Thymus (tissue), 11 donors: Measurements from ENCODE around the gene ZNF276. TPM values are rescaled to one million over a fixed set of nuclear protein-coding genes. Genes with fewer than 3 reads are reported as not detected.

Source experiments
- DNase-seq, 9 donors: peaks; one replicate each; pipeline ENCODE4 v3.0.0-alpha.2; 2013; ENCODE audit warnings: low spot score in 9 of 9, low read depth in 6 of 9, missing footprints in 1 of 9
- H3K27ac ChIP-seq, 2 donors: one replicate each; pipeline ENCODE4 v1.5.1; 2013; ENCODE audit warnings: control low read depth in 1 of 2, low read depth in 1 of 2, low read length in 1 of 2, mild to moderate bottlenecking in 1 of 2, moderate library complexity in 1 of 2
- H3K27me3 ChIP-seq, 2 donors: one replicate each; pipeline ENCODE4 v1.5.1; 2013; ENCODE audit warnings: low read length in 1 of 2; ENCODE audit not compliant: control insufficient read depth in 2 of 2, insufficient read depth in 1 of 2
- H3K36me3 ChIP-seq, 2 donors: one replicate each; pipeline ENCODE4 v1.5.1; 2013; ENCODE audit warnings: low read length in 1 of 2, mild to moderate bottlenecking in 1 of 2, moderate library complexity in 1 of 2; ENCODE audit not compliant: control insufficient read depth in 2 of 2, insufficient read depth in 2 of 2
- H3K4me1 ChIP-seq, 2 donors: one replicate each; pipeline ENCODE4 v1.5.1; 2013; ENCODE audit warnings: low read length in 2 of 2; ENCODE audit not compliant: control insufficient read depth in 2 of 2, insufficient read depth in 2 of 2
- H3K4me3 ChIP-seq, 2 donors: one replicate each; pipeline ENCODE4 v1.5.1; 2013; ENCODE audit warnings: low read length in 2 of 2, control low read depth in 1 of 2, mild to moderate bottlenecking in 1 of 2
- H3K9me3 ChIP-seq, 2 donors: one replicate each; pipeline ENCODE4 v1.5.1; 2013; ENCODE audit warnings: low read length in 1 of 2, mild to moderate bottlenecking in 1 of 2; ENCODE audit not compliant: control insufficient read depth in 2 of 2, insufficient read depth in 1 of 2
- WGBS: extraction: QIAGEN DNeasy Blood & Tissue Kit; methylation state at CpG from one replicate; pipeline ENCODE4 v1.1.7; 2013; 5-methylcytosine and 5-hydroxymethylcytosine counted together
- polyA plus RNA-seq: library from polyadenylated mRNA; stranded (reverse); fragments of 200-250 nt; gene quantifications from one replicate; pipeline ENCODE4 v1.2.3, GENCODE V29; 2013
- total RNA-seq: library from RNA; stranded (reverse); fragments of 120-200 nt; gene quantifications from one replicate; pipeline ENCODE4 v1.2.4, GENCODE V29; 2013
- donor health status: healthy.

Gene ZNF276
- total and polyA plus RNA-seq, 2 donors, result 35.6 to 55.0 TPM

- peaks cover 10 to 17% of the 10 kb centered on the region in 2 donors for H3K27me3 ChIP-seq
- peaks cover 18 to 29% of the 10 kb centered on the region in 2 donors for H3K36me3 ChIP-seq
- H3K4me3 ChIP-seq, result peak overlapping the region; percentile 71 to 95
- H3K4me1 ChIP-seq, result peaks cover 20 to 31% of the 10 kb centered on the region in 2 donors
- 1% methylated on average over 29 of the region's 29 CpGs for WGBS
- H3K27ac ChIP-seq, result peak overlapping the region in 1 of 2 donors; percentile 96
- DNase-seq, result peak in 1 of 9 donors; percentile 37
- H3K9me3 ChIP-seq, result no peaks in the 10 kb centered on the region
These were observed 855 bp upstream of the ZNF276 start for GRCh38 chr16:89720551-89720812.

- DNase-seq, result peak in 7 of 9 donors; percentile 67 to 91 (median 80)
- under 1% methylated on average over 112 of the region's 112 CpGs for WGBS
- Histone ChIP-seq H3K9me3 (no peaks in the 10 kb centered on the region), H3K27me3 (peaks cover 10 to 17% of the 10 kb centered on the region in 2 donors), H3K36me3 (peaks cover 20 to 36% of the 10 kb centered on the region in 2 donors), H3K27ac (peak overlapping the region; percentile 66 to 96), H3K4me3 (peak overlapping the region; percentile 71 to 95), H3K4me1 (peaks cover 20 to 31% of the 10 kb centered on the region in 2 donors)
These were observed 432 bp downstream of the ZNF276 start for GRCh38 chr16:89721546-89722391.

GRCh38 chr16:89722392-89723278 lies 1.3 kb downstream of the ZNF276 start:
- Histone ChIP-seq H3K27me3 (peaks cover 10 to 17% of the 10 kb centered on the region in 2 donors), H3K4me3 (peak overlapping the region; percentile 71 to 95), H3K4me1 (peaks cover 20 to 31% of the 10 kb centered on the region in 2 donors), H3K36me3 (peaks cover 29 to 45% of the 10 kb centered on the region in 2 donors), H3K9me3 (no peaks in the 10 kb centered on the region), H3K27ac (peak overlapping the region; percentile 64 to 66)
- peak in 2 of 9 donors; percentile 46 to 66 for DNase-seq
- 16% methylated on average over 56 of the region's 56 CpGs for WGBS

DNA sequence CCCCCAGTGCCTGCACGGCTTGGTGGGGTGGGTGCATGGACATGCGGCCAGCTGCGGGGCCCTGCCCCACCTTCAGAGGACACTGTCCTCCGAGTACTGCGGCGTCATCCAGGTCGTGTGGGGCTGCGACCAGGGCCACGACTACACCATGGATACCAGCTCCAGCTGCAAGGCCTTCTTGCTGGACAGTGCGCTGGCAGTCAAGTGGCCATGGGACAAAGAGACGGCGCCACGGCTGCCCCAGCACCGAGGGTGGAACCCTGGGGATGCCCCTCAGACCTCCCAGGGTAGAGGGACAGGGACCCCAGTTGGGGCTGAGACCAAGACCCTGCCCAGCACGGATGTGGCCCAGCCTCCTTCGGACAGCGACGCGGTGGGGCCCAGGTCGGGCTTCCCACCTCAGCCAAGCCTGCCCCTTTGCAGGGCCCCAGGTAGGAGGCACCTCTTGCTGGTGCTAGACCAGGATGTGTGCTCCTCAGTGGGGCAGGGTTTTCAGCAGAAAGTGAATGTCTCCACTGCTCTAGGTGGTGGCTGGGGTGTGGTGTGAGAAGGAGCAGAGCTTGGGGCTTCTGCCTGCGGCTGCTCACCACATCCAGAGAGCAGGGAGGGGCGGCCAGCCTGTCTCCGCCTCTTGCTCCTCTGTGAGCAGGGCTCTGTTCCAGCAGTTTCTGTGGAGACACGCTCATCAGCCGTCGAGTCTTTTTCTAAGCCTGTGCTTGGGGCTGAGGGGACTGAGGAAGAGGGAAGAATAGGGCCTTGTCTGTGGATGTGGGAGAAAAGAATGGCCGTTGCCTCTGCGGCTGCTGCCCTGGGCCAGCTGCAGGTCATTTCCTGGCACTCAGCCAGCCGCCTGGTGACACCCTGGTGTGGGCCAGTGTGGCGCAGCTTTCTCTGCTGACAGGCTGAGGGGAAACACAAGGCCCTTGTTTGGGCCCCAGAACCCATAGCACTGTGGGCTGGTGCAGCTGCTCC lies 2.2 kb downstream of the ZNF276 start:
- no peaks in the 10 kb centered on the region for H3K9me3 ChIP-seq
- H3K4me1 ChIP-seq, result peaks cover 20 to 31% of the 10 kb centered on the region in 2 donors
- WGBS, result 74% methylated on average over 30 of the region's 30 CpGs
- peak overlapping the region; percentile 2 to 70 for H3K27ac ChIP-seq
- peak overlapping the region; percentile 71 to 95 for H3K4me3 ChIP-seq
- DNase-seq, result peak in 2 of 9 donors; percentile 51 to 66
- H3K27me3 ChIP-seq, result peaks cover 10 to 17% of the 10 kb centered on the region in 2 donors
- peaks cover 36 to 52% of the 10 kb centered on the region in 2 donors for H3K36me3 ChIP-seq

GRCh38 chr16:89727406-89728120 lies 6.2 kb downstream of the ZNF276 start:
- 95% methylated on average over 17 of the region's 17 CpGs for WGBS
- H3K27me3 ChIP-seq, result no peaks in the 10 kb centered on the region
- H3K36me3 ChIP-seq, result peaks cover 74 to 88% of the 10 kb centered on the region in 2 donors
- no peaks in the 10 kb centered on the region for H3K9me3 ChIP-seq
- peaks cover 14 to 20% of the 10 kb centered on the region in 2 donors for H3K4me1 ChIP-seq
- DNase-seq, result no peak
- H3K27ac ChIP-seq, result no peak overlapping the region
- no peak overlapping the region for H3K4me3 ChIP-seq

DNA sequence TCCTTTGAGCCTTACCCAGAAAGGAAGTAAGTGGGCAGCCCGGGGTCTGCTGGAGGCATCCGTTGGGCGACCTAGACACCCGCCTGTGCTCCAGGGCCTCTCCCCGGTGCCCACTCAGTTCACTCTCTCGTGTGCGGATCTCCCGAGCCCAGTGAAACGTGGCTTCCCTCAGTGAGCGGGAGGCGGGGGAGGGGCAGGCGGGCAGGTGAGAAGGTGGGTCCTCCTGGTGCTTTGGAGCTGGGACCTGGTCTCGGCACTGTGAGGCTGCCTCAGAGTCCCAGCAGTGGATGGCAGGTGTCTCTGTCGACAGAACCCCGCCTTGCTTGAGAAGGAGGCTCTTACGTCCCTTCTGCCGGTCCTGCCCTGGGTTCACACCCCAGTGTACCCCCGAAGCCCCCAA lies 8.0 kb downstream of the ZNF276 start:
- DNase-seq, result no peak
- WGBS, result 96% methylated on average over 18 of the region's 18 CpGs
- no peaks in the 10 kb centered on the region for H3K27me3 ChIP-seq

GRCh38 chr16:89729863-89730593 lies 8.7 kb downstream of the ZNF276 start:
- H3K4me1 ChIP-seq, result no peaks in the 10 kb centered on the region
- H3K27me3 ChIP-seq, result no peaks in the 10 kb centered on the region
- DNase-seq, result no peak
- H3K36me3 ChIP-seq, result peaks cover 81 to 85% of the 10 kb centered on the region in 2 donors
- no peak overlapping the region for H3K27ac ChIP-seq
- H3K9me3 ChIP-seq, result no peaks in the 10 kb centered on the region
- 86% methylated on average over 14 of the region's 14 CpGs for WGBS
- H3K4me3 ChIP-seq, result no peak overlapping the region

More for the DNA sequence above, 8.0 kb downstream of the ZNF276 start:
- peaks cover 0 to 3% of the 10 kb centered on the region in 2 donors for H3K4me1 ChIP-seq
- H3K27ac ChIP-seq, result no peak overlapping the region
- peaks cover 81 to 86% of the 10 kb centered on the region in 2 donors for H3K36me3 ChIP-seq
- H3K4me3 ChIP-seq, result no peak overlapping the region
- H3K9me3 ChIP-seq, result no peaks in the 10 kb centered on the region
